DMS53 (cell line): ENCODE data around the gene HOXD11.

Source experiments
- DNase-seq: peaks from one replicate; lab custom pipeline; 2025; lab: John Stamatoyannopoulos, UW

Gene HOXD11

DNA sequence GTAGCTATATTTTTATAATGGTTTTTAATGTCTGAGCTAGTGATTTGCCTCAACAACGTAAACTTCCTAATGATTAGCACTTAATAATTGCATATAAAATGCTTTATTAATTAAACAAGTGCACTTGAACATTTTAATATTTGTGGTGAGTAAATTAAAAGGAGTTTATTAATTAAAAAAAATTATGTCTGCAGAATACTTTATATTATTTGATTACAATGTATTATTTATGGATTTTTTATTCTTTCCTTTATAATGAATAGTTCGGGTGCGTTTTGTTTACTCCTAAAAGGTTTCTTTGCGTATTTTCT lies 24.7 kb downstream of the HOXD11 start:
- DNase-seq: no peak

DNA sequence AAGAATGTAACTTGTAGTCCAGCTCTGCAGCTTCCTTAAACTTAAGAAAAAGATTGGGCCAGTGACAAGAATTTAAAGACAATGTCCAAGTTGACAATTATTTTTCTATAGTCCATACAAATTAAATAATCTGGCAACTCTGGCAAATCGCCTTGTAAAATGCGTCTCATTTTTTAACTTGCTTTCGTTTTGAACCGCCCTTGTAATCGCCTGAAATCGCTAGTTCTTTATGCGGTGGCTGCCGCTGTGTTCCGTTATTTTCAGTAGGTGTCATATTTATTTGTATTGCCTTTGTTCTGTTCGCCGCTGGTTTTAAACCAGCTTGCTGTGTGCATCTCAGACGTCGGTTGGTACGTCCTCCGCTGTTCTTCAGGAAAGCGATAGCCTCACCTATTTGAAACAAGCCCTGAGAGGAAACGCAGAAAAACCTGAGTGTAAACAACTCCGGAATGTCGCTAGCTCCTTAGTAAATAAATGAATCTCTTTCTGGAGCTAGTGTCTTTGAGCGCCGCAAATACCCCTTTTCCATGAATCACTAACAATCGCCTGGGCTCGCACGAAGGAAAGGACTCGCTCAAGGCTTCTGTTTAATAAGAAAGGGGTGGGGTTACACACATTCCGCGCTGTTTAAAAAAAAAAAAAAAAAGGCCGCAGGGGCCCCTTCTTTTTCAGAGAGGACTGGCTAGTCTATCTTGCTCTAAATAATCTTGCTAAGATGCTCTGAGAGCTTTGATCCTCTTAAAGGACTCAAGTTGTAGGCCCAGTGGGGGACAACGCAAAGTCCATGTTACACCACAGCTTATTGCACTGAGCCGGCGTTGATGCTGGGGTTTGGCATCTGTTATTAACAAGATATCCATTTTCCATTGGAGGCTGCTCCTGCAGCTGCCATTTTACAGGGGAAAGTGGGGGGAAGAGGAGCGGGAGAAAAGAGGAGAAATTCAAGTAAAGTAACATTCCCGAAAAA lies 25.4 kb downstream of the HOXD11 start:
- no peak for DNase-seq

DNA sequence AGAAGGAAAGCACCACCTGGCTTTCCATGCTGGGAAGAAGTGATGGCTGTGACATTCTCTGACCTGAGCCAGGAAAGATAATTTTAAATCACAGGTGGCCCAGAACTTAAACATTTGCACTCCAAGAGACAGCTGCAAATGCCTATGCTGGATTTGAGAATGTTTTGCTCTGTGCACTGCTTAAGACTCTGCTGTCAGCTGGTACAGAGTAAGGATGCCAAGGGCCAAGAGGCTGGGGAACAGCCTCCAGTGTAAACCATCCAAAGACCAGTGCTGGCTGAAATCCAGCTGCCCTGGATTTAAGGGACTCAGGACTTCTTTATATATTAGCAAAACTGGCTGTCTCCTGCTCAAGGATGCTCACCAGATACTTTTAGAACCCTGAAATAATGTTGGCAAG lies 26.3 kb downstream of the HOXD11 start:
- no peak for DNase-seq

DNA sequence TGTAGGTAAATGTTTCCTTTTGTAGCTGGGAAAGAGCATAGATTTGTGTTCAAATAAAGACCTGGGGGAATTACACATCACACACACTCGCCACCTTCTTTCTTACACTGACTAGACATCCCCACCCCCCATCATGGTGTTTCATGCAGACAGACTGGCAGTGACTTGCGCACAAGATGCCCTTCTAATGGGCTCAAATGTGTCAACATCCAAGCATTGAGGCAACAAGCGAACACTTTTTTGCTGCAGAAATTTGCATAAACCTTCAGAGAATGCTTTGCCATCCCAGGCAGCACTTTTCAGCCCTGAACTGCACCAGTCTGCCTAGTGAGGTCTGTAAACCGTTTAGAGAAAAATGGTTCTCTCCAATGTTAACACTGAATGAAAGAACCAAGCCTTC lies 27.0 kb downstream of the HOXD11 start:
- no peak for DNase-seq

DNA sequence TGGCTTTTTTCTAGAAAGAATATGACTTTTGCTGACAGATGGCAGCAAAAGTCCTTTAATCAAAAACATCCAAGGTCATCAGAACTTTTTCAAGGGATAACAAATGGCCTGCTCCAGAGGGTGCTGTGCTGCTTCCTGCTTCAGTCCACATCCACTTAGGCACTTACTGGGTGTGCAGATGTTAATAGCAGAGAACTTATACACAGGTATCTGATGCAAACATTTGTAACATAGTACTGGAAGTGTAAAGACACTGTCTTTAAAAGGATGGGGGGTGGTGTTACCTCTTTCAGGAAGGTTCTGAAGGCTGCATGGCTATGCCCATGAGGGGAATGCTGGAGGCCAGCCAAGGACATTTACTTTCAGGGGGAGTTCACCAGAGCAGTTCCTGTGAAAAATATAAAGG lies 28.0 kb downstream of the HOXD11 start:
- DNase-seq: no peak

DNA sequence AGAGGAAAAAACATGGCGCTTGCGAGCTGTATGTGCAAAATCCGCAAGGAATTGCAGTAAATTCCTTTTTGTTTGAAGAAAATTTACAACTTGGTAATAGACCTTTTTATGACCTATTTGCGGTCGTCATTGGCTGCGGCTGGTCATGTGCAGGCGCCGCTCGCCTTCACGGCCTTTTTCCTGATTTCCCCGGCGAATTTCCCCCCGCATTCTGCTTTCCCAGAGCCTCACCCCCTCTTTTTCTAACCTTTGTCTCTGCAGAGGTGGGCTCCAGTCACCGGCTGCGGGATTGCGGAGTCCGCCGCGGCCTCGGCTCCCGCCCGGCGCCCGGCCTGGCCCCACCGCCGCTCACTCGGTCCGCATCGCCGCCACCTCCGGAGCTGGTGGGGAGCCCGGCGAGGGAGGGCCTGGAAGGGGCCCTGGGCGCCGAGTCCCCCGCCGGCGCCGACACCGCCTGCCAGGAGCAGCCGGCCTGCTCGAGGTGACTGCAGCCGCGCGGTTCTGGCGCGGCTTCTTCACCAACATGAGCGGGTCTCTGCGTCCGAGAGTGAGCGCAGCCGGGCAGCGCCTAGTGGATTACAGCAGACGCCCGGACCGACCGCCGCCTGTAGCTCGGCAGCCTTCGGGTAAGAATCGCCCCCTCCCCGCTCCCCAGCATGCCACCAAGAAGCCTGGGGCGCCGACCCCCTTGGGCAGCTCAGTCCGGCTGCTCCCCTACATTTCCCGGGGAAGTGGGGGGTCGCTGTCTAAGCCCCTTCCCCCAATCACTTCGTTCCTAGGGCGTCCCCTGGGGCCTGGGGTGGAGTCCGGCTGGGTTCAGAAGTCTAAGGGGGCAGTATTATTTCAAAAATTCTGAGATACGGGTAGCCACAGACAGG lies 29.5 kb downstream of the HOXD11 start:
- peak; percentile 58 for DNase-seq

DNA sequence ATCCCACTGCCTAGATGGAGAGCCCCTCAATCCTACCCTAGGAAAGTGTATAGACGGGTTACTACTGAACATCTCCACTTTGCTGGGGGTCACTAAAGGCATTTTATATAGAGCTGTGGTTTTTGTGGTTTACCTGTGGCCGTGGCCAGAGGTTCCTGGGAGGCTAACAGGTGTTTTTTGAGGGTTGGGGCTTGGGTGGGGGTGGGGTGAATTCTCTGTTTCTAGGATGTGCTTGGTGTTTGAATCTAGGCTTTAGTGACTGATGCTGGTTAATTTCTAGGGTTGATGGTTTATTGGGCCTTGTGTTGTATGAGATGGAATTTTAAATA lies 30.1 kb downstream of the HOXD11 start:
- no peak for DNase-seq

DNA sequence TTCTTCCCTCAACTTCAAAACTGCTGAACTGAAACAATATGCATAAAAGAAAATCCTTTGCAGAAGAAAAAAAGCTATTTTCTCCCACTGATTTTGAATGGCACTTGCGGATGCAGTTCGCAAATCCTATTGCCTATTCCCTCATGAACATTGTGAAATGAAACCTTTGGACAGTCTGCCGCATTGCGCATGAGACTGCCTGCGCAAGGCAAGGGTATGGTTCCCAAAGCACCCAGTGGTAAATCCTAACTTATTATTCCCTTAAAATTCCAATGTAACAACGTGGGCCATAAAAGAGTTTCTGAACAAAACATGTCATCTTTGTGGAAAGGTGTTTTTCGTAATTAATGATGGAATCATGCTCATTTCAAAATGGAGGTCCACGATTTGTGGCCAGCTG lies 30.8 kb downstream of the HOXD11 start:
- DNase-seq: no peak

DNA sequence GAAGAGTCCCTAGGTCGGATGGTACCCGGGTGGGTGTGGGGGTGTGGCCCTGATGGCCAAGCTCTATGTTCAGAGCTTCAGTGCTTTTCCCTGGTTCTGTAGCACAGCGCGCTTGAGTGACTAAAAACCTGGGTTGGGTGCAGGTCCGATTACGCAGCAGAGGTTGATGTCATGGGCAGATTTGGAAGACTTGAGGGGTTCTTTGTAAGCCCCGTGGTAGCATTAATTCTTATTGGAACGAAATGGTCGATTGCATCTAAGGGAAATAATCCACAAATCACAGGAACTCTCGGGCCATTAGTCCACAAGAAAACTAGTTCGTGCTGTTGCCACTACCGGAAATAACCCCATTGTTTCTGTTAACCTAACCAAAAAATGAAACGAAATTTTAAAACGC lies 31.4 kb downstream of the HOXD11 start:
- DNase-seq: no peak

DNA sequence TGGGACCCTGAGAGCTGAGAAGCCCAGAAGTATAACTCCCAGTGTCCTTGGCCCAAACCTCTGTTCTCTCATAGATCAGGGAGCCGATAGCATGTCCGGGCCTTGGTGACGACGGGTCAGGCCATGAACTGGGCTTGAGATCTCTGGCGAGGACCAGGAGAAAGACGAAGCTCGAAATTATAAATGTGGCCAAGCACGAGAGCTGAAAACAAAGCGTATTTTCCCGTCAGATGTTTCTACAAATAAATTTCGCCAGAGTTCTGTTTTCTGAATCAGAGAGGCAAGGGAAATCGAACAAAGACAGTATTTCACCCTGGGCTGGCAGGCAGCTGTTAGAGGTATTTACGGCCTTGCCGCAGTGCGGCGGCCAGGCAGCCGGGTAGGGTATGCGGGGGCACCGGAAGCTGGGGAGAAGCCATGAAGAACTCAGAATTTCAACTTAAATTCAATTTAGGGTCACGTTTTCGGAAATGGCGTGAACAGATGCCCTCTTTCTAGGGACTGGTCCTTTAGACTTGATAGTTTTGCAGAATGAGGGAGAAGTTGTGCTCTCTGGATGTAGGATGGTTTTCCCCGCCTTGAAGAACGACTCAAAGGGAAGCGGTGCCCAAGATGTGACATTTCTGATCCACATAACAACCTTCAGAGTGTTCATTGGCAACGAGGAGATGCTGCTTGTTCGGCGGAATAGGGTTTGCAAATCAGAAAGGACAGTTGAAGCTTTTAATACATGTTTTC lies 32.0 kb downstream of the HOXD11 start:
- DNase-seq: no peak

DNA sequence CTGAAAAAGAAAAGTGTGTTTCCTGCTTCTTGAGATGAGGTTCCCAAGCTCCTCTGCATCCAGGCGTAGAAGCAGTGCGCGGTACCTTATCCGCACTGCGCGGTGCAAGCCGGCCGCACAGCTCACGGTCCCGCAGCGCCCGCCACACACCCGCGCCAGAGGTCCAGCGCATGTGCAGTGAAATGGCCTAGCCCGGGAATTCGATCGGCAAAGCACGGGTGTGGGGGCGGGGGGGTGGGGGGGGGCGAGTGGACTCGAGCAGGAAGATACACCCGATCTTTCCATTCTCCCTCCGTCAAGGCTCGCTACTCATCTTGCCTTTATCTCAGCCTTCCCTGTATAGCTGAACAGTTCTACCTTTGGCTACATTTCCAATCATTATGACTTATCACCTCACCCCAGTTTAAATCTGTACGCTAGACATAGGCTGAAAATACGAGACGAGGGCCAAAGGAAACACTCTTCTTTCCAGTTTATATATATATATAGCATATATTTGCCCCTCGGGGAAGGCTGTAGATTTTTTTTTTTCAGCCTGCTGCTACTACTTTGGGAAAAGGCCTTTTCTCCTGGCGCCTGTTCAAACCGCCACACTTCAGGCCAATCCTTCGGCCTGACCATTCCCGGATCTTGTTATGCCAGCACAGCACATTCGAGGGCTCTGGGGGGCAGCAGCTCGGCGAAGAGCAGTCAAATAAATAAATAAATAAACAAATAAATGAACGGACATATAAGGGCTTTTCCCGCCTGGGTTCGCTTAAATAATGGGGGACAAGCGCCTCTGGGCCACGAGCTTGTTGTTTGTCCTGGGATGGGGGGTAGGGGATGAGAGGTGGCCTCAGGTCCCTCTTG lies 32.8 kb downstream of the HOXD11 start:
- DNase-seq: peak; percentile 73

DNA sequence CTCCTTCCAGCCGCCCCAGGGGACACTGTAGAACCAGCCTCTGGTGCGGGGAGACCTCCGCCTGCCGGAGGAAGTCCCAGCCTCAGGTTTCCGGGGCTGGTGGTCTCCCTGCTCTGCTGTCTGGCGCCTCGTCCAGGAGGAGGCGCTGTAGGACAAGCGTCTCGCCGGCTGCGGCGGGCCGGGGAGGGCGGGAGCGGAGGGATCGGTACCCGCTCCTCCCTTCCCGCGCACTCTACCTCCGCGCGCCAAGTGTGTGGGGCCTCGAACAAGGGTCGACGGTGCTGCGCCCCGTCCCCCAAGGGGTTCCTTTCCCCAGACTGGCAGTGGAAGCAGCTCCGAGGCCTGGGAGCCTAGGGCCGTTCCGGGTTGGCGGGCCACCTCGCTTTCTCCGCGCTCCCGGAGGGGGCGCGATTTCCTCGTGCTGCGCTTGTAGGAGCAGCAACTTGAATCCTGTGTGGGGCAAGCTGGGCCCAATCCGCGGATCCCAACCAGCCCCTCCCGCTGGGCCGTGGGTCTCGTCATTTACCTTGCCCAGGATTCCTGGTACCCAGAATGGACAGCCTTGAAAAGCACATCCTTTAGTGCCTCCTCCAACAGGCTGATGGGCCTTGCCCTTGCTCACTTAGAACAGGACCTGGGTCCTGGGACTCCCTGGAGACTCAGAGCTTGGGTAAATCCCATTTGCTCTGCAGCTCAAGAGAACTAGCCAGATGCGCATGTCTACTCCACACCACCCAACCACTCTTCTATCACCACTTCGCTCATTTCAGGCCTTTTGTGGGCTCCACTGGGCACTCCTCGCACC lies 33.6 kb downstream of the HOXD11 start:
- DNase-seq: peak; percentile 95

DNA sequence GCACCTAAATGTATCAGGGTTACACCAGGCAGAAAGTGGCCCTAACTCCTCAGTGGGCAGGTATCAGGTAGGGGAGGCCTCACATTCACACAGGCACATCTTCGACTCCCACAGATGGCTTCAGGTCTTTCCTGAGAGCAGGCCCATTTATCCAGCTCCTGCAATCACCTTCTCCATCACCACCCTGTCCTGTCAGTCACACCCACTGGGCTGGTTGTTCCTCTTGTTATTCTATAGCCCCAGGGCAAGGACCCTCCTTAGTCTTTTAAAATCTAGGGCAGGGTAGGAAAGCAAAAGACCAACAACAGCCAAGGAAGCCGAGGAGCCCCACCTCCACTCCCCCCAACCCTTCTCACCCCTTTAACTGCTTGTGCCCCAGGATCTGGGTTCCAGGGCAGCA lies 35.2 kb downstream of the HOXD11 start:
- DNase-seq: no peak

DNA sequence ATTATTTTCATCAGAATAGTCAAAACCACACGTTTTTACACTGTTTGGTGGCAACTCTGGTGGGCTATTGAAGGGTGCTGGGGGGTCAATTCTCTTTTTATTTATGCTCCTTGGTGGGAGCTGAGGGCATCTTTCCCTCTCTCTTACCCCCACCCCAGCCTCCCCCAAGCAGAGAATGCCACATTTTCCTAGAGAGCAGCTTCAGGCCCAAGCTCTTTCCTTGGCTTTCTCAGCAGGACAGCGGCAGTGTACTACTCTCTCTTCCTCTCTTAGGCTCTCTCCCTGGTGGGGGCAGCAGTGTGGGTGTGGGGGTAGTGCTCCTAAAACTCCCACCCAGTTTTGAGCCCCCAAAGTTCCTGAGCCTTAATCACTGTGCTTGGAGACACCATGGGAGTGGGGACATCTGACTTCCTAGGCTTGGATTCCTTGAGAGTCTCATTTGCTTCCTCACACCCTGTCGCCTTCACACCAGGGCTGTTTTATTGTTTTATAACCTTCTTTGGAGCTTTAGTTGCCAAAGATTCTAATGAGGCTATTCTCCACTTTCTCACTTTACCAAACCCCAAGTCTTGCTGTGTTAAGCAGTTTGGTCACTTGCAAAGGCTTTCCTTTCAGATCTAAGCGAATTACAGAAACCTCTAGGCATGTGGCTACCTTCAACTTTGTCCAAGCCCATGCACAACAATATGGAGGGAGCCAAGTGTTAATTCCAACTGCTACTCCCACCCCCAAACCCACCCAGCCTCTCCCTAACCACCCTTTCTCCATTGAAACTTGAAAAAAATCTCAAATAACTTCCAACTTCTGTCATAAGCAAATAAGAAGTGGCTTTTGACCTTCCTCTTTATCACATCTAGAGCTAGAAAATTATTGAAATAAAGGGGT lies 38.2 kb downstream of the HOXD11 start:
- DNase-seq: no peak

DNA sequence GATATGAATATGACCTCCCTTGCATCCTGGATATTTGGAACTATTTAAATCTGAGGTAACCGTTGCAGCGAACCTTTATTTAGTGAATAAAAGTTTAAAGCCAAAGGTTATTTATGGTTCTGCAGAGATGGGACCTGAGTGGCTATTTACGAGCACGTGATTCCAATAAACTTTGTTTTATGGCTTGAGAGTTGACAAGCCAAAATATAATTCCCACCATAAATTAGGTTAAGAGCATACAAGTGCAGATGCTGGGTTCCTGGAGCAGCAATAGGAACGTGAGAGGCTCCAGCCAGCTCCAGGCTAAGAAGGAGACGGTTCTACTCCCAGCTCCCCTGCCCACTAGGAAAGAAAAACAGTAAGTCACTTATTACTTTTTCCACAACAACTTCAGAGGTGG lies 39.0 kb downstream of the HOXD11 start:
- no peak for DNase-seq

DNA sequence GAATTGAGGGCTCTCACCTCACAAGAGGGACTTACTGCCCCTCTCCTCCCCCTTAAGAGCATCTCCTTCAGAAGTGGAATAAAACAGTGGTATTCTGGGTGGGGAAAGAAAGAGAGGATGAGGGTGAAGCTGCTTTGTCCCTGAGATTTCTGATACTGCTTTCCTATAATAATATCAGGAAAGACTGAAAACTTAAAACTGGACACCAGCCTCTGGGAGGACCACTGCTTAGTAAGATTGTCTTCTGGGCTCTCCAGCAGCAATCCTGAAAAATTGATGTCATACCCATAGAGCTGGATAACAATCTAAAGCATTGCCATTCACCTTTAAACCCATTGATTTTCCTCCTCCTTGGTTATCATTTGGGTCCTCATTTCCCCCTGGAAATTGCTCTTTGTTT lies 39.6 kb downstream of the HOXD11 start:
- DNase-seq: no peak

DNA sequence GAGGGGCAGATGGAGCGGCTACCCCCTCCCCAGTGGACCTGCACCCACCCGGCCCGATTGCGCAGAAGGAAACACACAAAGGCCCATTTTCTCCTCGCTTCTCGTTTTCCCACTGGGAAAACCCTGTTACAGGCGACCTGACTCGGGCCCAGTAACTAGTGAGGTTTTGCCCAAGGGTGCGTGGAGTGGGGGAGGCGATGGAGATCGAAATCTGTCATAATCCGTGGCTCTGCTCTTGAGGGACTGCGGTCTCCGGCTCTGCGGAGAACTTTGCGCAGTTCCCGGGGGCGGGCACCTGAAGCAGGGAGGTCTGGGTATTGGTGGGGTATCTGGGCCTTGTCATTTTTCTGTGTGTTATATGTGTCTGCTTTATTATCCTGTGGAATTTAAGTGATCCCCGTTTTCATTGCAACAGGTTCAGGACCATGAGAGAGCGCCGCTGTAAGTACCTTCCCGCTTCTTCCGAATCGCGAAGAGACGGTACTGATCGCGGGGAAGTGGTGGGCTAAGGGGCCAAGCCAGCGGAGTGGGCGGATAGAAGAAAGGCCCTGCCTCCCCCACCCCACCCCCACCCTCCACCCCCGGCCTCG lies 40.2 kb downstream of the HOXD11 start:
- DNase-seq: no peak

DNA sequence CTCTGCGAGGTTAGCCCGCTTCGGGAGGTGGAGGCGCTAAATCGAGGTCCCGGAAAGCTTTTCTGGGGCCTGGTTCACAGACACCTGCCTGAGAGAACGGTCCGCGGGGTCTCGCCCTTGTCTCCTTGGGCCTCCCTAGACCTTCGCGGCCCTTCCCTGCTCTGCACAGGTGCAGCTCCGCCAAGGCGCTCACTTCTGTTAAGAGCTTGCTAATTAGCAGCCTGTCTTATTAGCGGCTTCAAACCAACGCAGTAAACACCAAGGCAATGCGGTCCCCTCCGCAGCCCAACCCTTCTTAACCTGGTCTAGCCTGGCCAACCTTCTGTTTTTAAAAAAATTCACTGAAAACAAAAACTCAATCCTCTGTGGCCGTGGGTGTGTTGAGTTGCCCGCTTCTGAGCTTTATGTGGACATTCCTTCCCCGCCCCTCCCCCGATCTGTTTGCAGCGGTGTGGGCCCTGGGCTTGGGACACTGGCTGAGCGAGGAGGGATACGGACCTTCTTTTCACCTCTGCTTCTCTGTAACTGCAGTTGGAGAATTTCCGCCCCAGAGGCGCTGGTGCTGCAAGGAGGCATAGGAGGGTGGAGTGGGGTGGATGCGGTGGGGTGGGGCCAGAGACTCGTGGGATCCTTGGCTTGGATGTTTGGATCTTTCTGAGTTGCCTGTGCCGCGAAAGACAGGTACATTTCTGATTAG lies 40.9 kb downstream of the HOXD11 start:
- no peak for DNase-seq
